H9 (cell line): ENCODE measurements around the gene TOR1B. TPM values are rescaled to one million over a fixed set of nuclear protein-coding genes. Genes with fewer than 3 reads are reported as not detected.
A peak's percentile ranks its signal among the peaks of the same experiment; 100 is the strongest.

Experiments
- DNase-seq: peaks from one replicate; pipeline ENCODE4 v3.0.0-alpha.2; 2017
- H2AFZ ChIP-seq: one replicate; pipeline ENCODE4 v1.6.1; 2013; ENCODE audit warnings: mild to moderate bottlenecking, low read length, control low read depth, moderate library complexity
- H2AK5ac ChIP-seq: 2 replicates; pipeline ENCODE4 v1.6.1; 2013; ENCODE audit warnings: low read length, control low read depth, mixed read lengths; ENCODE audit not compliant: insufficient read length
- H2BK120ac ChIP-seq: one replicate; pipeline ENCODE4 v1.6.1; 2013; ENCODE audit warnings: low read depth, mild to moderate bottlenecking, low read length, control low read depth, inconsistent platforms; ENCODE audit not compliant: poor library complexity, severe bottlenecking
- H2BK12ac ChIP-seq: 2 replicates; pipeline ENCODE4 v1.6.1; 2013; ENCODE audit warnings: low read length, control low read depth, mixed read lengths, low read depth; ENCODE audit not compliant: insufficient read length
- H2BK15ac ChIP-seq: 2 replicates; pipeline ENCODE4 v1.6.1; 2013; ENCODE audit warnings: low read depth, low read length, control low read depth
- H2BK20ac ChIP-seq: one replicate; pipeline ENCODE4 v1.6.1; 2013; ENCODE audit warnings: low read depth, mild to moderate bottlenecking, low read length, control low read depth, inconsistent platforms; ENCODE audit not compliant: poor library complexity, severe bottlenecking
- H2BK5ac ChIP-seq: 2 replicates; pipeline ENCODE4 v1.6.1; 2013; ENCODE audit warnings: low read length, control low read depth, mixed read lengths; ENCODE audit not compliant: insufficient read length
- H3K14ac ChIP-seq: 2 replicates; pipeline ENCODE4 v1.6.1; 2013; ENCODE audit warnings: low read length, control low read depth; ENCODE audit not compliant: insufficient read depth
- H3K18ac ChIP-seq: 2 replicates; pipeline ENCODE4 v1.6.1; 2013; ENCODE audit warnings: low read depth, mild to moderate bottlenecking, mixed read lengths, low read length, control low read depth; ENCODE audit not compliant: insufficient read length
- H3K23ac ChIP-seq: 2 replicates; pipeline ENCODE4 v1.6.1; 2013; ENCODE audit warnings: low read length, control low read depth, mixed read lengths, low read depth; ENCODE audit not compliant: insufficient read length
- H3K23me2 ChIP-seq: 2 replicates; pipeline ENCODE4 v1.6.1; 2013; ENCODE audit warnings: low read depth, mild to moderate bottlenecking, mixed read lengths, low read length, control low read depth; ENCODE audit not compliant: insufficient read length, poor library complexity, severe bottlenecking
- H3K27ac ChIP-seq: 2 replicates; pipeline ENCODE4 v1.5.1; 2013; ENCODE audit warnings: low read length, control low read depth, mixed read lengths, low read depth; ENCODE audit not compliant: insufficient read length
- H3K27me3 ChIP-seq: 2 replicates; pipeline ENCODE4 v1.6.1; 2013; ENCODE audit warnings: low read length, control low read depth, inconsistent platforms; ENCODE audit not compliant: insufficient read depth
- H3K4ac ChIP-seq: 2 replicates; pipeline ENCODE4 v1.6.1; 2013; ENCODE audit warnings: low read depth, mild to moderate bottlenecking, control low read depth, inconsistent platforms, low read length, moderate library complexity
- H3K4me1 ChIP-seq: 2 replicates; pipeline ENCODE4 v1.6.1; 2013; ENCODE audit warnings: low read length, control low read depth, inconsistent platforms; ENCODE audit not compliant: insufficient read depth
- H3K4me2 ChIP-seq: 2 replicates; pipeline ENCODE4 v1.6.1; 2013; ENCODE audit warnings: low read length, control low read depth, mixed read lengths; ENCODE audit not compliant: insufficient read length, insufficient read depth
- H3K56ac ChIP-seq: 2 replicates; pipeline ENCODE4 v1.6.1; 2013; ENCODE audit warnings: low read depth, mild to moderate bottlenecking, mixed read lengths, low read length, control low read depth; ENCODE audit not compliant: insufficient read length
- H3K79me1 ChIP-seq: 2 replicates; pipeline ENCODE4 v1.6.1; 2013; ENCODE audit warnings: low read depth, mild to moderate bottlenecking, moderate library complexity, low read length, control low read depth, inconsistent platforms; ENCODE audit not compliant: insufficient read depth, poor library complexity, severe bottlenecking
- H3K79me2 ChIP-seq: 2 replicates; pipeline ENCODE4 v1.6.1; 2013; ENCODE audit warnings: low read length, control low read depth, inconsistent platforms; ENCODE audit not compliant: insufficient read depth
- H3K9ac ChIP-seq: 2 replicates; pipeline ENCODE4 v1.6.1; 2013; ENCODE audit warnings: low read length, control low read depth, mixed read lengths; ENCODE audit not compliant: insufficient read length; ENCODE audit errors: extremely low read depth
- H3K9me3 ChIP-seq: one replicate; pipeline ENCODE4 v1.6.1; 2013; ENCODE audit warnings: low read depth, low read length, inconsistent platforms; ENCODE audit not compliant: control insufficient read depth
- H3T11ph ChIP-seq: one replicate; pipeline ENCODE4 v1.6.1; 2013; ENCODE audit warnings: mild to moderate bottlenecking, low read length, control low read depth, inconsistent platforms
- H4K20me1 ChIP-seq: one replicate; pipeline ENCODE4 v1.6.1; 2013; ENCODE audit not compliant: control insufficient read depth, insufficient read length, insufficient read depth
- H4K5ac ChIP-seq: 2 replicates; pipeline ENCODE4 v1.6.1; 2013; ENCODE audit warnings: low read depth, mild to moderate bottlenecking, mixed read lengths, low read length, control low read depth; ENCODE audit not compliant: insufficient read length
- H4K8ac ChIP-seq: replicated peaks from 2 replicates; pipeline ENCODE4 v1.6.1; 2013; ENCODE audit warnings: low read length, control low read depth, mixed read lengths, low read depth; ENCODE audit not compliant: insufficient read length
- H4K91ac ChIP-seq: 2 replicates; pipeline ENCODE4 v1.6.1; 2013; ENCODE audit warnings: low read depth, mild to moderate bottlenecking, moderate library complexity, mixed read lengths, low read length, control low read depth; ENCODE audit not compliant: insufficient read length
- H3K27ac Mint-ChIP-seq, 3 experiments: 2 replicates in 2 of 3; 3 replicates in 1 of 3; pipeline ENCODE4 v1.8.0; 2020 to 2021; ENCODE audit warnings: mixed read lengths in 3 of 3, mild to moderate bottlenecking in 1 of 3, moderate library complexity in 1 of 3
- H3K27me3 Mint-ChIP-seq: 2 replicates; pipeline ENCODE4 v1.8.0; 2021; ENCODE audit warnings: low read depth, mild to moderate bottlenecking, moderate library complexity, mixed read lengths
- H3K36me3 Mint-ChIP-seq, 3 experiments: 2 replicates in 2 of 3; 3 replicates in 1 of 3; pipeline ENCODE4 v1.8.0; 2020 to 2021; ENCODE audit warnings: low read depth in 3 of 3, mixed read lengths in 3 of 3; ENCODE audit not compliant: insufficient read depth in 1 of 3
- H3K4me1 Mint-ChIP-seq, 2 experiments: 2 replicates each; pipeline ENCODE4 v1.8.0; 2020; ENCODE audit warnings: mixed read lengths in 2 of 2
- H3K4me3 Mint-ChIP-seq, 2 experiments: 2 replicates in 1 of 2; 3 replicates in 1 of 2; pipeline ENCODE4 v1.8.0; 2020 to 2021; ENCODE audit warnings: mild to moderate bottlenecking in 2 of 2, mixed read lengths in 2 of 2, moderate library complexity in 1 of 2
- H3K9me3 Mint-ChIP-seq, 2 experiments: 2 replicates in 1 of 2; 3 replicates in 1 of 2; pipeline ENCODE4 v1.8.0; 2020; ENCODE audit warnings: mild to moderate bottlenecking in 2 of 2, mixed read lengths in 2 of 2, moderate library complexity in 1 of 2
- WGBS: extraction: QIAGEN DNeasy Blood & Tissue Kit; methylation state at CpG from one replicate; pipeline ENCODE4 v1.1.7; 2013; ENCODE audit warnings: missing lambda C conversion rate, low lambda C conversion rate, mixed read lengths; ENCODE audit not compliant: insufficient read length; ENCODE audit errors: extremely low coverage; 5-methylcytosine and 5-hydroxymethylcytosine counted together
- total RNA-seq: library from RNA; stranded (reverse); gene quantifications from 2 replicates; pipeline ENCODE4 v1.2.1, GENCODE V29; 2021
- TF ChIP-seq, protein P1 (sequence below): fragments of 200-600 bp; sonication (generic); conservative IDR thresholded peaks from 3 replicates; pipeline ENCODE4 v1.8.0; 2021; ENCODE audit warnings: antibody characterized with exemption, mild to moderate bottlenecking

Gene TOR1B
- total RNA-seq, 1 experiment from 2014 or later = 18.1 TPM

DNA sequence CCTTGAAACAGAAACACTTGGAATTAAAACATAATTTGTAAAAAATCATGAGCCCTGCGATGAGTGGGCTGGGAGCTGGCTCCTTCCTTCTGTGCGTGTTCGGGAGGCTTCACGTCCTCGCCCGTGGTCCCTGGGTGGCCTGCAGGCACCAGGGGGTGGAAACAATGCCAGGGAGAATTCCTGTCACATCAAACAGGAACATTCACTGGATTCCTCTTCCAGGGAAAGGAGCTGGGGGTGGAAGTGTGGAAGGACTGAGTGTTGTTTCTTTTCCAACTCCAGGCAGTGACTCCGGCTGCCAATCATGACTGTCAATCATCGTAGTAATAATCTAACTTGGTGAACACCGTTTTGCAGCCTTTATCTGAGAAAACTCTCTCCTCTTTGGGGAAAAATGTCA, 10.7 kb downstream of the TOR1B start:
- peak overlapping the region in 2 of 3 experiments; percentile 28 to 63; a peak in 1 of 7 replicates for H3K27ac Mint-ChIP-seq
- Histone ChIP-seq H3K14ac (no peak overlapping the region), H3T11ph (no peak overlapping the region), H2AK5ac (no peak overlapping the region), H2BK120ac (no peak overlapping the region), H2AFZ (no peak overlapping the region), H4K5ac (no peak overlapping the region), H3K18ac (no peak overlapping the region), H3K79me2 (no peaks in the 10 kb centered on the region), H3K27me3 (no peaks in the 10 kb centered on the region), H4K8ac (no peak overlapping the region), H3K4me2 (no peak overlapping the region), H3K23me2 (no peaks in the 10 kb centered on the region), H3K4me1 (no peaks in the 10 kb centered on the region), H4K20me1 (no peaks in the 10 kb centered on the region), H2BK12ac (no peak overlapping the region), H3K27ac (no peak overlapping the region), H4K91ac (no peak overlapping the region), H3K23ac (no peak overlapping the region), H3K9me3 (no peaks in the 10 kb centered on the region), H3K79me1 (no peaks in the 10 kb centered on the region), H3K56ac (no peak overlapping the region), H2BK20ac (no peak overlapping the region), H3K4ac (no peak overlapping the region), H2BK5ac (no peak overlapping the region), H2BK15ac (no peak overlapping the region), H3K9ac (no peak overlapping the region)
- peaks cover 36 to 93% (median 74%) of the 10 kb centered on the region in 3 experiments for H3K36me3 Mint-ChIP-seq
- H3K4me3 Mint-ChIP-seq = no peak overlapping the region
- H3K9me3 Mint-ChIP-seq = no peaks in the 10 kb centered on the region
- H3K27me3 Mint-ChIP-seq = no peaks in the 10 kb centered on the region; the same call in 1 of the 2 replicates
- TF ChIP-seq, protein P1, sequence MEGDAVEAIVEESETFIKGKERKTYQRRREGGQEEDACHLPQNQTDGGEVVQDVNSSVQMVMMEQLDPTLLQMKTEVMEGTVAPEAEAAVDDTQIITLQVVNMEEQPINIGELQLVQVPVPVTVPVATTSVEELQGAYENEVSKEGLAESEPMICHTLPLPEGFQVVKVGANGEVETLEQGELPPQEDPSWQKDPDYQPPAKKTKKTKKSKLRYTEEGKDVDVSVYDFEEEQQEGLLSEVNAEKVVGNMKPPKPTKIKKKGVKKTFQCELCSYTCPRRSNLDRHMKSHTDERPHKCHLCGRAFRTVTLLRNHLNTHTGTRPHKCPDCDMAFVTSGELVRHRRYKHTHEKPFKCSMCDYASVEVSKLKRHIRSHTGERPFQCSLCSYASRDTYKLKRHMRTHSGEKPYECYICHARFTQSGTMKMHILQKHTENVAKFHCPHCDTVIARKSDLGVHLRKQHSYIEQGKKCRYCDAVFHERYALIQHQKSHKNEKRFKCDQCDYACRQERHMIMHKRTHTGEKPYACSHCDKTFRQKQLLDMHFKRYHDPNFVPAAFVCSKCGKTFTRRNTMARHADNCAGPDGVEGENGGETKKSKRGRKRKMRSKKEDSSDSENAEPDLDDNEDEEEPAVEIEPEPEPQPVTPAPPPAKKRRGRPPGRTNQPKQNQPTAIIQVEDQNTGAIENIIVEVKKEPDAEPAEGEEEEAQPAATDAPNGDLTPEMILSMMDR = no peak
- DNase-seq = no peak
- WGBS = no CpG with 5 or more reads among the region's 9 CpGs
- no peaks in the 10 kb centered on the region for H3K4me1 Mint-ChIP-seq
